SK-N-SH (cell line): ENCODE measurements around the gene AKT3. TPM values are rescaled to one million over a fixed set of nuclear protein-coding genes. Genes with fewer than 3 reads are reported as not detected.

Experiments used
- CTCF ChIA-PET: fragments of 300-600, 350-600 bp; formaldehyde crosslinking; extraction: SDS; loops from one replicate; lab custom pipeline; 2021; lab: Yijun Ruan, JAX
- POLR2A ChIA-PET: fragments of 350-600 bp; sonication (Branson Sonifier 250); formaldehyde crosslinking; extraction: SDS; loops from one replicate; lab custom pipeline; 2020; ENCODE audit warnings: antibody characterized with exemption, inconsistent platforms; lab: Yijun Ruan, JAX
- DNase-seq: peaks from one replicate; pipeline ENCODE4 v3.0.0; 2012
- H2AFZ ChIP-seq: fragments of 200-600 bp; sonication (generic); 2 replicates; pipeline ENCODE4 v1.8.1; 2016; ENCODE audit warnings: antibody characterized with exemption, mild to moderate bottlenecking, low read depth
- H3F3A ChIP-seq: fragments of 200-600 bp; sonication (generic); replicated peaks from 2 replicates; pipeline ENCODE3; 2016; ENCODE audit warnings: antibody characterized with exemption, mild to moderate bottlenecking; ENCODE audit not compliant: insufficient read depth
- H3K27ac ChIP-seq, 2 experiments: fragments of 200-500 bp in 1 of 2; fragments of 200-600 bp in 1 of 2; sonication (Bioruptor generic) in 1 of 2; sonication (generic), shearing (Covaris generic) in 1 of 2; 2 replicates each; pipeline versions ENCODE4 v1.5.1 to v1.6.1; 2014 to 2016; ENCODE audit warnings: low read depth in 2 of 2, inconsistent platforms in 1 of 2, low read length in 1 of 2, mild to moderate bottlenecking in 1 of 2, mixed read lengths in 1 of 2
- H3K27me3 ChIP-seq: fragments of 200-600 bp; sonication (generic), shearing (Covaris generic); 2 replicates; pipeline ENCODE4 v1.6.1; 2016; ENCODE audit warnings: mixed run types; ENCODE audit not compliant: insufficient read depth
- H3K36me3 ChIP-seq, 2 experiments: fragments of 200-500 bp in 1 of 2; fragments of 200-600 bp in 1 of 2; sonication (Bioruptor generic) in 1 of 2; sonication (generic) in 1 of 2; replicated peaks in 1 of 2; 2 replicates each; pipeline versions ENCODE3 to v1.5.1; 2014 to 2016; ENCODE audit warnings: low read length in 1 of 2, mild to moderate bottlenecking in 1 of 2; ENCODE audit not compliant: insufficient read depth in 2 of 2, control insufficient read depth in 1 of 2
- H3K4me1 ChIP-seq, 2 experiments: fragments of 200-500 bp in 1 of 2; fragments of 200-600 bp in 1 of 2; sonication (Bioruptor generic) in 1 of 2; sonication (generic), shearing (Covaris generic) in 1 of 2; 2 replicates each; pipeline versions ENCODE4 v1.5.1 to v1.6.1; 2014 to 2016; ENCODE audit warnings: low read depth in 1 of 2, low read length in 1 of 2, mixed run types in 1 of 2; ENCODE audit not compliant: insufficient read depth in 2 of 2, control insufficient read depth in 1 of 2
- H3K4me2 ChIP-seq: fragments of 200-600 bp; sonication (generic), shearing (Covaris generic); 2 replicates; pipeline ENCODE4 v1.6.1; 2017; ENCODE audit warnings: mixed run types
- H3K4me3 ChIP-seq, 2 experiments: fragments of 200-500 bp in 1 of 2; fragments of 200-600 bp in 1 of 2; sonication (Bioruptor generic) in 1 of 2; sonication (generic), shearing (Covaris generic) in 1 of 2; 2 replicates each; pipeline versions ENCODE4 v1.5.1 to v1.8.1; 2014 to 2016; ENCODE audit warnings: low read depth in 2 of 2, inconsistent platforms in 1 of 2, low read length in 1 of 2, mild to moderate bottlenecking in 1 of 2, mixed read lengths in 1 of 2, moderate library complexity in 1 of 2
- H3K79me2 ChIP-seq: fragments of 200-600 bp; sonication (generic); 2 replicates; pipeline ENCODE4 v1.8.1; 2017; ENCODE audit warnings: mild to moderate bottlenecking; ENCODE audit not compliant: insufficient read depth
- H3K9ac ChIP-seq: fragments of 200-600 bp; sonication (generic); 2 replicates; pipeline ENCODE4 v1.6.1; 2017; ENCODE audit warnings: mixed run types
- H3K9me2 ChIP-seq: fragments of 200-600 bp; sonication (generic); 2 replicates; pipeline ENCODE4 v1.6.1; 2017; ENCODE audit warnings: mixed run types
- H3K9me3 ChIP-seq: fragments of 200-600 bp; sonication (generic); 2 replicates; pipeline ENCODE4 v1.6.1; 2017; ENCODE audit warnings: mixed run types, mild to moderate bottlenecking, moderate library complexity
- H4K20me1 ChIP-seq: fragments of 200-600 bp; sonication (generic); 2 replicates; pipeline ENCODE4 v1.6.1; 2017; ENCODE audit warnings: mild to moderate bottlenecking, mixed run types; ENCODE audit not compliant: insufficient read depth
- ELF1 ChIP-seq: IDR thresholded peaks from 2 replicates; pipeline ENCODE4 v1.4.0; 2012
- EP300 ChIP-seq, 2 experiments: IDR thresholded peaks; 2 replicates each; pipeline versions ENCODE4 v1.4.0 to v1.6.1; 2012; ENCODE audit warnings: borderline replicate concordance in 1 of 2, low read depth in 1 of 2, low read length in 1 of 2
- GATA2 ChIP-seq: sonication (generic); formaldehyde crosslinking; IDR thresholded peaks from 2 replicates; pipeline ENCODE4 v1.5.0; 2020; ENCODE audit warnings: mild to moderate bottlenecking, missing genetic modification reagents
- JUND ChIP-seq: IDR thresholded peaks from 2 replicates; pipeline ENCODE4 v1.4.0; 2012
- POLR2AphosphoS5 ChIP-seq: IDR thresholded peaks from 2 replicates; pipeline ENCODE4 v1.6.1; 2012; ENCODE audit warnings: low read depth, low read length
- REST ChIP-seq: IDR thresholded peaks from 2 replicates; pipeline ENCODE4 v1.6.1; 2012; ENCODE audit warnings: mild to moderate bottlenecking, low read depth, low read length, moderate library complexity
- RFX5 ChIP-seq: IDR thresholded peaks from 2 replicates; pipeline ENCODE4 v1.6.1; 2012; ENCODE audit warnings: mild to moderate bottlenecking, improper control_type of control experiment, low read length
- RXRA ChIP-seq: IDR thresholded peaks from 2 replicates; pipeline ENCODE4 v1.4.0; 2012; ENCODE audit warnings: low read depth, mild to moderate bottlenecking, borderline replicate concordance
- USF1 ChIP-seq: IDR thresholded peaks from 2 replicates; pipeline ENCODE4 v1.4.0; 2012; ENCODE audit warnings: low read depth, borderline replicate concordance
- ZBTB33 ChIP-seq: IDR thresholded peaks from 2 replicates; pipeline ENCODE4 v1.4.0; 2012; ENCODE audit warnings: low read depth, borderline replicate concordance
- WGBS: methylation state at CpG from one replicate; pipeline ENCODE4 v1.1.6; 2017; ENCODE audit warnings: low lambda C conversion rate; 5-methylcytosine and 5-hydroxymethylcytosine counted together
- polyA plus RNA-seq, 3 experiments: library from polyadenylated mRNA; depleted of rRNA; stranded (reverse); fragments of >200 nt; gene quantifications; 2 replicates each; pipeline ENCODE4 v1.2.3, GENCODE V29; 2012

The AKT3 gene
- polyA plus RNA-seq, 1 of the 3 experiments (the other 2 are of a cell fraction): 12.7 TPM

DNA sequence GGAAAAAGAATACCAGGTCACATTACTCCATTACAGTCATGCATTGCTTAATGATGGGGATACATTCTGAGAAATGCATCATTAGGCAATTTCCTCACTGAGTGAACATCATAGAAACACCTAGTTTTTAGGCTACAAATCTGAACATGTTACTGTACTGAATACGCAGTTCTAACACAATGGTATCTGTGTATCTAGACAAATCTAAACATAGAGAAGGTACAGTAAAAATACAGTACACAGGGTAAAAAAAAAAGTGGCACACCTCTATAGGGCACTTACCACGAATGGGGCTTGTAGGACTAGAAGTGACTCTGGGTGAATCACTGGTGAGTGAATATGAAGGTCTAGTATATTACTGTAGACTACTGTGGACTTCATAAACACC, 115.7 kb downstream of the AKT3 start:
- Histone ChIP-seq H3K4me2 (no peak overlapping the region), H3K27me3 (no peaks in the 10 kb centered on the region), H3K36me3 (peaks cover 6 to 13% of the 10 kb centered on the region in 2 experiments), H3F3A (no peaks in the 10 kb centered on the region), H4K20me1 (no peaks in the 10 kb centered on the region), H3K4me1 (no peaks in the 10 kb centered on the region; a peak in 1 of 4 replicates), H3K9me2 (no peaks in the 10 kb centered on the region), H3K9me3 (no peaks in the 10 kb centered on the region), H3K27ac (no peak overlapping the region), H3K79me2 (peaks cover 72% of the 10 kb centered on the region), H2AFZ (no peak overlapping the region), H3K9ac (no peak overlapping the region), H3K4me3 (no peak overlapping the region)
- DNase-seq: no peak
- 74% methylated on average over 2 of the region's 2 CpGs for WGBS
- ChIA-PET CTCF (no interaction called here), POLR2A (no interaction called here)
- TF ChIP-seq USF1 (no peak), RFX5 (no peak), GATA2 (CRISPR knock-in tag) (no peak), ZBTB33 (no peak)

DNA sequence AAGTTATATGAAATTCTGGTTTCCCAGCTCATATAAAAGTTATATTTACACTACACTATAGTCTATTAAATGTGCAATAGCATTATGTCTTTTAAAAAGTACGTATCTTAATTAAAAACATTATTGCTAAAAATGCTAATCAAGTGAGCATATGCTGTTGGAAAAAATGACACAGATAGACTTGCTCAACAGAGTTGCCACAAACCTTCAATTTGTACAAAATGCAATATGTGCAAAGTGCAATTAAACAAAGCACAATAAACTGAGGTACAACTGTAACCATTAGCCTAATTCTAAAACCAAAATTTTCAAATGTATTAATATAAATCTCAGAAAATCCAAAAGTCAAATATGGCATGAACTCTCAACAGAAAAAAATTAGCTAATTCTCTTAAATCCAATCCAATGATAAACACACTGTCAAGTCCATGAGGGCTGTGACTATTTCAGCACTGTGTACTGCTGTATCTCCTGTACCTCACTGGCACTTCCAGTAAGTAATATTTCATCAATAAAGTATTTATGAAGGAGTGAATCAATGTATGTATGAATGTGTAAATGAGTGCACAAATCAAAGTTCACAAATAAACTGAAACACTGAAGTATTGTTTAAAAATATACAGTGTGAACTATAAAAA, 116.3 kb downstream of the AKT3 start:
- Histone ChIP-seq H3F3A (no peaks in the 10 kb centered on the region), H3K9me2 (no peaks in the 10 kb centered on the region), H3K4me2 (no peak overlapping the region), H3K4me1 (no peaks in the 10 kb centered on the region; a peak in 1 of 4 replicates), H3K27ac (no peak overlapping the region), H3K9me3 (no peaks in the 10 kb centered on the region), H3K4me3 (no peak overlapping the region), H3K36me3 (peaks cover 8 to 10% of the 10 kb centered on the region in 2 experiments), H3K27me3 (no peaks in the 10 kb centered on the region), H4K20me1 (no peaks in the 10 kb centered on the region), H2AFZ (no peak overlapping the region), H3K79me2 (peaks cover 72% of the 10 kb centered on the region), H3K9ac (no peak overlapping the region)
- 92% methylated on average over 1 of the region's 1 CpG for WGBS
- ChIA-PET CTCF (interaction anchor here (0.6 to 1.3 kb wide), 3 partner anchors 14 to 333 kb away, joined by 3 to 5 read pairs (median 4); no protein-coding TSS in a partner anchor), POLR2A (no interaction called here)
- no peak for DNase-seq
- no peak for TF ChIP-seq POLR2AphosphoS5
- TF ChIP-seq RXRA: no peak
- no peak for TF ChIP-seq ELF1
- no peak for TF ChIP-seq EP300 (IDR thresholded peaks at IDR 0.05; ENCODE audit: borderline replicate concordance in 1 of 2, low read depth in 1 of 2, low read length in 1 of 2)
- no peak for TF ChIP-seq JUND
- TF ChIP-seq REST: no peak
